Panc1 (cell line): Measurements from ENCODE around the gene AIG1. TPM values are rescaled to one million over a fixed set of nuclear protein-coding genes. Genes with fewer than 3 reads are reported as not detected.

ENCODE experiments used
- ATAC-seq: fragments of 200-7000 bp; cut with Tn5 transposase; 2 replicates; pipeline ENCODE4 v1.9.1; 2020; ENCODE audit warnings: mild to moderate bottlenecking, moderate library complexity
- BruUV-seq: library from RNA; stranded (reverse); fragments of 400-500 nt; replicated peaks from 2 replicates; lab custom pipeline; 2021; lab: Mats Ljungman, UMichigan
- CTCF ChIA-PET: fragments of 300-600 bp; sonication (Branson Sonifier 250); formaldehyde crosslinking; loops from one replicate; lab custom pipeline; 2022; ENCODE audit warnings: antibody characterized with exemption; lab: Charles Lee
- POLR2A ChIA-PET: fragments of 300-600 bp; sonication (Branson Sonifier 250); formaldehyde crosslinking; loops from one replicate; lab custom pipeline; 2022; ENCODE audit warnings: antibody characterized with exemption; lab: Charles Lee
- DNase-seq: peaks from one replicate; pipeline ENCODE4 v3.0.0-alpha.2; 2010; ENCODE audit warnings: low read depth, low spot score
- H3K27ac ChIP-seq: 2 replicates; pipeline ENCODE4 v1.5.1; 2011; ENCODE audit warnings: mild to moderate bottlenecking, low read length, inconsistent platforms
- H3K27me3 ChIP-seq: fragments of 200-500 bp; sonication (Bioruptor generic); 2 replicates; pipeline ENCODE4 v1.6.0; 2014; ENCODE audit warnings: low read length, inconsistent platforms; ENCODE audit not compliant: control insufficient read depth, insufficient read depth
- H3K36me3 ChIP-seq: fragments of 200-500 bp; sonication (Bioruptor generic); 2 replicates; pipeline ENCODE4 v1.5.1; 2014; ENCODE audit warnings: inconsistent platforms, mild to moderate bottlenecking, low read length, moderate library complexity; ENCODE audit not compliant: control insufficient read depth, insufficient read depth
- H3K4me1 ChIP-seq: 2 replicates; pipeline ENCODE4 v1.5.1; 2011; ENCODE audit warnings: inconsistent platforms, mild to moderate bottlenecking, low read length, moderate library complexity; ENCODE audit not compliant: control insufficient read depth, insufficient read depth
- H3K4me3 ChIP-seq, 2 experiments: 2 replicates each; pipeline ENCODE4 v1.5.1; 2011 to 2012; ENCODE audit warnings: low read depth in 2 of 2, low read length in 2 of 2, mild to moderate bottlenecking in 2 of 2, inconsistent platforms in 1 of 2, moderate library complexity in 1 of 2
- H3K9me3 ChIP-seq: fragments of 200-500 bp; sonication (Bioruptor generic); 2 replicates; pipeline ENCODE4 v1.5.1; 2014; ENCODE audit warnings: low read depth, mild to moderate bottlenecking, inconsistent platforms, low read length, moderate library complexity; ENCODE audit not compliant: control insufficient read depth, insufficient read depth
- POLR2AphosphoS5 ChIP-seq: IDR thresholded peaks from 2 replicates; pipeline ENCODE4 v1.6.1; 2012; ENCODE audit warnings: mild to moderate bottlenecking, low read depth, low read length, moderate library complexity
- SIN3A ChIP-seq: IDR thresholded peaks from 2 replicates; pipeline ENCODE4 v1.6.1; 2012; ENCODE audit warnings: low read depth, mild to moderate bottlenecking, low read length, moderate library complexity, borderline replicate concordance; ENCODE audit not compliant: insufficient read depth
- TCF7L2 ChIP-seq: IDR thresholded peaks from 2 replicates; pipeline ENCODE4 v1.6.1; 2011; ENCODE audit warnings: mild to moderate bottlenecking, low read depth, low read length, inconsistent platforms
- in situ Hi-C: cut with HindIII; loops from 2 replicates; pipeline ENCODE4 v1.10.0; 2016; ENCODE audit warnings: low sequenced_read_pairs, low pct_unique_long_range_greater_than_20kb
- intact Hi-C: fragments of 100-400 bp; cut with micrococcal nuclease; formaldehyde crosslinking; loops from one replicate; pipeline ENCODE4 v1.10.0; 2022; ENCODE audit not compliant: unreplicated experiment
- total RNA-seq: library from RNA; stranded (reverse); gene quantifications from one replicate; pipeline ENCODE4 v1.2.1, GENCODE V29; 2021; ENCODE audit not compliant: unreplicated experiment
- TF ChIP-seq, protein P1 (sequence below): fragments of 450-650 bp; IDR thresholded peaks from 2 replicates; pipeline ENCODE4 v1.5.1; 2017; ENCODE audit warnings: mild to moderate bottlenecking
- TF ChIP-seq, protein P2 (sequence below), 2 experiments: IDR thresholded peaks; 2 replicates each; pipeline ENCODE4 v1.6.1; 2011 to 2012; ENCODE audit warnings: low read depth in 2 of 2, control low read depth in 1 of 2, low read length in 1 of 2, mild to moderate bottlenecking in 1 of 2, moderate library complexity in 1 of 2; ENCODE audit not compliant: insufficient read depth in 1 of 2

The AIG1 gene
- total RNA-seq, 1 experiment from 2014 or later: 23.9 TPM

DNA sequence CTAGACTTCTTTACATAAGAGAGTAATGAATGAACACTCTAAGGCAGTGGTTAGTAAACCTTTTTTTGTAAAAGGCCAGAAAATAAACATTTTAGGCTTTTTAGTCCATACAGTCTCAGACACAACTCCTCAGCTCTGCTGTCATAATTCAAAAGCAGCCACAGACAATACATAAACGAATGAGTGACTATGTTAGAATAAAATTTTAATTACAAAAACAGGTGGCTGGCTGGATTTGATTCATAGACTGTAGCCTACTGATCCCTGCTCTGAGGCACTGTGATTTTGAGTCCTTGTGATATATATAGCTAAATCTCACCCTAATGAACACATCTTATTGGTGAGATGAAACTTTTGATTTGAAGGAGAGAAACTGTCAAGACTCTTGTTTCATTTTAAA lies 155.1 kb downstream of the AIG1 start:
- no peak overlapping the region for H3K27ac ChIP-seq
- no peaks in the 10 kb centered on the region for H3K4me1 ChIP-seq
- no peaks in the 10 kb centered on the region for H3K27me3 ChIP-seq
- POLR2A ChIA-PET: no interaction called here
- H3K4me3 ChIP-seq: no peak overlapping the region
- in situ Hi-C loops: no loop called here
- TF ChIP-seq TCF7L2 (no peak), POLR2AphosphoS5 (no peak), SIN3A (no peak)
- TF ChIP-seq, protein P1, sequence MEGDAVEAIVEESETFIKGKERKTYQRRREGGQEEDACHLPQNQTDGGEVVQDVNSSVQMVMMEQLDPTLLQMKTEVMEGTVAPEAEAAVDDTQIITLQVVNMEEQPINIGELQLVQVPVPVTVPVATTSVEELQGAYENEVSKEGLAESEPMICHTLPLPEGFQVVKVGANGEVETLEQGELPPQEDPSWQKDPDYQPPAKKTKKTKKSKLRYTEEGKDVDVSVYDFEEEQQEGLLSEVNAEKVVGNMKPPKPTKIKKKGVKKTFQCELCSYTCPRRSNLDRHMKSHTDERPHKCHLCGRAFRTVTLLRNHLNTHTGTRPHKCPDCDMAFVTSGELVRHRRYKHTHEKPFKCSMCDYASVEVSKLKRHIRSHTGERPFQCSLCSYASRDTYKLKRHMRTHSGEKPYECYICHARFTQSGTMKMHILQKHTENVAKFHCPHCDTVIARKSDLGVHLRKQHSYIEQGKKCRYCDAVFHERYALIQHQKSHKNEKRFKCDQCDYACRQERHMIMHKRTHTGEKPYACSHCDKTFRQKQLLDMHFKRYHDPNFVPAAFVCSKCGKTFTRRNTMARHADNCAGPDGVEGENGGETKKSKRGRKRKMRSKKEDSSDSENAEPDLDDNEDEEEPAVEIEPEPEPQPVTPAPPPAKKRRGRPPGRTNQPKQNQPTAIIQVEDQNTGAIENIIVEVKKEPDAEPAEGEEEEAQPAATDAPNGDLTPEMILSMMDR: no peak
- TF ChIP-seq, protein P2, sequence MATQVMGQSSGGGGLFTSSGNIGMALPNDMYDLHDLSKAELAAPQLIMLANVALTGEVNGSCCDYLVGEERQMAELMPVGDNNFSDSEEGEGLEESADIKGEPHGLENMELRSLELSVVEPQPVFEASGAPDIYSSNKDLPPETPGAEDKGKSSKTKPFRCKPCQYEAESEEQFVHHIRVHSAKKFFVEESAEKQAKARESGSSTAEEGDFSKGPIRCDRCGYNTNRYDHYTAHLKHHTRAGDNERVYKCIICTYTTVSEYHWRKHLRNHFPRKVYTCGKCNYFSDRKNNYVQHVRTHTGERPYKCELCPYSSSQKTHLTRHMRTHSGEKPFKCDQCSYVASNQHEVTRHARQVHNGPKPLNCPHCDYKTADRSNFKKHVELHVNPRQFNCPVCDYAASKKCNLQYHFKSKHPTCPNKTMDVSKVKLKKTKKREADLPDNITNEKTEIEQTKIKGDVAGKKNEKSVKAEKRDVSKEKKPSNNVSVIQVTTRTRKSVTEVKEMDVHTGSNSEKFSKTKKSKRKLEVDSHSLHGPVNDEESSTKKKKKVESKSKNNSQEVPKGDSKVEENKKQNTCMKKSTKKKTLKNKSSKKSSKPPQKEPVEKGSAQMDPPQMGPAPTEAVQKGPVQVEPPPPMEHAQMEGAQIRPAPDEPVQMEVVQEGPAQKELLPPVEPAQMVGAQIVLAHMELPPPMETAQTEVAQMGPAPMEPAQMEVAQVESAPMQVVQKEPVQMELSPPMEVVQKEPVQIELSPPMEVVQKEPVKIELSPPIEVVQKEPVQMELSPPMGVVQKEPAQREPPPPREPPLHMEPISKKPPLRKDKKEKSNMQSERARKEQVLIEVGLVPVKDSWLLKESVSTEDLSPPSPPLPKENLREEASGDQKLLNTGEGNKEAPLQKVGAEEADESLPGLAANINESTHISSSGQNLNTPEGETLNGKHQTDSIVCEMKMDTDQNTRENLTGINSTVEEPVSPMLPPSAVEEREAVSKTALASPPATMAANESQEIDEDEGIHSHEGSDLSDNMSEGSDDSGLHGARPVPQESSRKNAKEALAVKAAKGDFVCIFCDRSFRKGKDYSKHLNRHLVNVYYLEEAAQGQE (IDR thresholded peaks at IDR 0.05; ENCODE audit: insufficient read depth in 1 of 2, low read depth in 2 of 2, low read length in 1 of 2): no peak
- intact Hi-C loops: no loop called here
- CTCF ChIA-PET: no interaction called here
- no TSS peak for BruUV-seq
- H3K36me3 ChIP-seq: no peaks in the 10 kb centered on the region
- no peaks in the 10 kb centered on the region for H3K9me3 ChIP-seq
- ATAC-seq (no peak), DNase-seq (no peak)

DNA sequence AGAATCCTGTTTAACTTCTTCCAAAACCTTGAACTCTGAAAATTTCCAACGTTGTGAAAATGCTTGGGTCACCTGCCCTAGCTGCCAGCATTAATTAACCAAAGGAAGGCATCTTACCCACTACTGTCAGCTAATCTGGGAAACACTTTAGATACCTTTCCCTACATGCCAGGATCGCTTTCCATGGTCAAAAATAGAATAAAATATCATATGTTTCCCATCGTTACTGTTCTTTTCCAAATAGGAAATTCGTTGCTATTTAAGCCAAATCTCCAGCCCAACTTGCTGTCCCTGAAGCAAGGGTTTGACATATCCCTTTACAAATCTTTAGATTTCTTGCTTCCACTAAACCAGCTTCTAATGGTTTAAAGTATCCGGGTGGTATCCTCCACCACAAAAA lies 157.5 kb downstream of the AIG1 start:
- TF ChIP-seq, protein P1: no peak
- TF ChIP-seq, protein P2 (IDR thresholded peaks at IDR 0.05; ENCODE audit: insufficient read depth in 1 of 2, low read depth in 2 of 2, low read length in 1 of 2): no peak
- TF ChIP-seq TCF7L2 (no peak), SIN3A (no peak), POLR2AphosphoS5 (no peak)
- in situ Hi-C loops (no loop called here), intact Hi-C loops (no loop called here)
- Histone ChIP-seq H3K36me3 (no peaks in the 10 kb centered on the region), H3K27me3 (no peaks in the 10 kb centered on the region), H3K9me3 (no peaks in the 10 kb centered on the region), H3K27ac (no peak overlapping the region), H3K4me1 (no peaks in the 10 kb centered on the region), H3K4me3 (no peak overlapping the region)
- POLR2A ChIA-PET: no interaction called here
- ATAC-seq: no peak
- DNase-seq: no peak
- CTCF ChIA-PET: no interaction called here
- no TSS peak for BruUV-seq
